Hepatocyte (in vitro differentiated cells): Measurements from ENCODE around the gene C1orf122.

Experiments used
- EZH2 ChIP-seq: fragments of 200-600 bp; sonication (generic); IDR thresholded peaks from 2 replicates; pipeline ENCODE4 v1.6.1; 2016; ENCODE audit warnings: antibody characterized with exemption, mild to moderate bottlenecking, borderline replicate concordance
- EZH2phosphoT487 ChIP-seq: fragments of 200-600 bp; sonication (generic); IDR thresholded peaks from one replicate; pipeline ENCODE4 v1.6.1; 2018; ENCODE audit warnings: antibody characterized with exemption, mild to moderate bottlenecking, low read depth, moderate library complexity; ENCODE audit not compliant: unreplicated experiment, severe bottlenecking
- TF ChIP-seq, protein P1 (sequence below): fragments of 200-600 bp; sonication (generic); IDR thresholded peaks from 2 replicates; pipeline ENCODE4 v1.5.1; 2016; ENCODE audit warnings: antibody characterized with exemption, mild to moderate bottlenecking; ENCODE audit not compliant: poor library complexity

DNA sequence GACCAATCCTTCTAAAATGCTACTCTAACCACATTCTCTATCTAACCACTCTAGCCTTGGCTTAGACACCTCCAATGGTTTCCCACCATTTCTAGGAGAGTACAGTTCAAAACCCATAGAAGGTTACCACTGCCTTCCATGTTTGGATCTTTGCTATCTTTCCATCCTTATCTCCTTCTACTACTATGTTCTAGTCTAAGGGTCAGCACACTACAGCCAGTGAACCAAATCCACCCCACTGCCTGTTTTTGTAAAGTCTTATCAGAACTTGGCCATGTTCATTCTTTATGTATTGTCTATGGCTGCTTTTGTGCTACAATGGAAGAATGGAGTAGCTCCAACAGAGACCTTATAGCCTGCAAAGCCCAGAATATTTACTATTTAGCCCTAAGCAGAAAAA lies 45.6 kb downstream of the C1orf122 start:
- TF ChIP-seq, protein P1, sequence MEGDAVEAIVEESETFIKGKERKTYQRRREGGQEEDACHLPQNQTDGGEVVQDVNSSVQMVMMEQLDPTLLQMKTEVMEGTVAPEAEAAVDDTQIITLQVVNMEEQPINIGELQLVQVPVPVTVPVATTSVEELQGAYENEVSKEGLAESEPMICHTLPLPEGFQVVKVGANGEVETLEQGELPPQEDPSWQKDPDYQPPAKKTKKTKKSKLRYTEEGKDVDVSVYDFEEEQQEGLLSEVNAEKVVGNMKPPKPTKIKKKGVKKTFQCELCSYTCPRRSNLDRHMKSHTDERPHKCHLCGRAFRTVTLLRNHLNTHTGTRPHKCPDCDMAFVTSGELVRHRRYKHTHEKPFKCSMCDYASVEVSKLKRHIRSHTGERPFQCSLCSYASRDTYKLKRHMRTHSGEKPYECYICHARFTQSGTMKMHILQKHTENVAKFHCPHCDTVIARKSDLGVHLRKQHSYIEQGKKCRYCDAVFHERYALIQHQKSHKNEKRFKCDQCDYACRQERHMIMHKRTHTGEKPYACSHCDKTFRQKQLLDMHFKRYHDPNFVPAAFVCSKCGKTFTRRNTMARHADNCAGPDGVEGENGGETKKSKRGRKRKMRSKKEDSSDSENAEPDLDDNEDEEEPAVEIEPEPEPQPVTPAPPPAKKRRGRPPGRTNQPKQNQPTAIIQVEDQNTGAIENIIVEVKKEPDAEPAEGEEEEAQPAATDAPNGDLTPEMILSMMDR: no peak
- TF ChIP-seq EZH2phosphoT487 (no peak), EZH2 (no peak)
